Cardiac septum (tissue), 1 donor: ENCODE measurements around the gene ADAD1. TPM values are rescaled to one million over a fixed set of nuclear protein-coding genes. Genes with fewer than 3 reads are reported as not detected.
"Not testable (repeated sequence)": the region's sequence is repeated elsewhere in the genome, so short reads cannot be mapped to it uniquely, and the experiment has no call there.

Experiments
- DNase-seq: peaks from one replicate; pipeline ENCODE4 v3.0.0-alpha.2; 2020; ENCODE audit warnings: low spot score
- intact Hi-C: fragments of 100-400 bp; cut with DNase I; formaldehyde crosslinking; loops from one replicate; pipeline ENCODE4 v1.14.0; 2022
- long read RNA-seq: library from polyadenylated mRNA; unstranded; transcript quantifications from one replicate; pipeline ENCODE4 v2.0.0, GENCODE V29; 2021
- total RNA-seq: library from RNA; stranded (reverse); fragmentation: NEBNext Ultra II Directional; extraction: Animal tissue kit (Norgen Biotek cat#: 25700); gene quantifications from one replicate; pipeline ENCODE4 v1.2.1, GENCODE V29; 2021
- donor health status: DM: no; HTN: no; CAD: no.

ADAD1 gene
- total RNA-seq: not detected
- long read RNA-seq: 0 reads

- intact Hi-C loops: no loop called here
- DNase-seq: no peak
Observed at GRCh38 chr4:122378711-122379110, at the start of gene ADAD1. TSS of gene ADAD1 (plus strand) at chr4:122379011. CDS start at chr4:122380070, 1,059 bp downstream.

- DNase-seq: no peak
- intact Hi-C loops: no loop called here
Observed at GRCh38 chr4:122329876-122330565, 48.8 kb upstream of the ADAD1 start.

- intact Hi-C loops: no loop called here
- DNase-seq: no peak
Observed at GRCh38 chr4:122331195-122331594, 47.6 kb upstream of the ADAD1 start.

GRCh38 chr4:122334828-122335227, 44.0 kb upstream of the ADAD1 start:
- no peak for DNase-seq
- intact Hi-C loops: no loop called here

GRCh38 chr4:122341886-122342285, 36.9 kb upstream of the ADAD1 start:
- no peak for DNase-seq
- intact Hi-C loops: no loop called here

- intact Hi-C loops: no loop called here
- no peak for DNase-seq
Observed at GRCh38 chr4:122346036-122346435, 32.8 kb upstream of the ADAD1 start.

- intact Hi-C loops: no loop called here
- no peak for DNase-seq
Observed at GRCh38 chr4:122346503-122346902, 32.3 kb upstream of the ADAD1 start.

- DNase-seq: no peak
- intact Hi-C loops: no loop called here
Observed at GRCh38 chr4:122356317-122356808, 22.4 kb upstream of the ADAD1 start.

GRCh38 chr4:122360754-122361153, 18.1 kb upstream of the ADAD1 start:
- DNase-seq: no peak
- intact Hi-C loops: no loop called here

- no peak for DNase-seq
- intact Hi-C loops: no loop called here
Observed at GRCh38 chr4:122364700-122365404, 14.0 kb upstream of the ADAD1 start.

- intact Hi-C loops, DNase-seq: not testable (repeated sequence)
Observed at GRCh38 chr4:122368786-122369185, 10.0 kb upstream of the ADAD1 start.

- intact Hi-C loops: no loop called here
- no peak for DNase-seq
Observed at GRCh38 chr4:122377352-122377751, 1.5 kb upstream of the ADAD1 start.

GRCh38 chr4:122379239-122379638, 428 bp downstream of the ADAD1 start:
- DNase-seq: no peak

GRCh38 chr4:122383341-122383740, 4.5 kb downstream of the ADAD1 start:
- intact Hi-C loops: no loop called here
- DNase-seq: no peak

More at GRCh38 chr4:122379239-122379638, 428 bp downstream of the ADAD1 start:
- intact Hi-C loops: no loop called here

- DNase-seq: no peak
- intact Hi-C loops: no loop called here
Observed at GRCh38 chr4:122384245-122384644, 5.4 kb downstream of the ADAD1 start.

GRCh38 chr4:122393276-122393675, 14.5 kb downstream of the ADAD1 start:
- DNase-seq: no peak
- intact Hi-C loops: no loop called here

GRCh38 chr4:122403861-122404260, 25.1 kb downstream of the ADAD1 start:
- intact Hi-C loops: no loop called here
- no peak for DNase-seq

GRCh38 chr4:122412547-122412946, 33.7 kb downstream of the ADAD1 start:
- intact Hi-C loops: no loop called here

GRCh38 chr4:122423246-122423645, 44.4 kb downstream of the ADAD1 start:
- DNase-seq: no peak
- intact Hi-C loops: no loop called here

More at GRCh38 chr4:122412547-122412946, 33.7 kb downstream of the ADAD1 start:
- DNase-seq: no peak

GRCh38 chr4:122431351-122431750, 52.5 kb downstream of the ADAD1 start:
- intact Hi-C loops: no loop called here
- no peak for DNase-seq

- intact Hi-C loops: no loop called here
- no peak for DNase-seq
Observed at GRCh38 chr4:122434285-122434684, 55.5 kb downstream of the ADAD1 start.
